HG03108 (cell line): ENCODE data around the gene ARAF.

Experiments used
- ATAC-seq: cut with Tn5 transposase; IDR thresholded peaks from one replicate; pipeline ENCODE4 v1.9.1; 2021; ENCODE audit warnings: moderate library complexity; ENCODE audit not compliant: unreplicated experiment

ARAF gene

GRCh38 chrX:47619486-47620302, 58.7 kb downstream of the ARAF start, which contains the start of gene SYN1:
Gene SYN1, minus strand, starts transcription at chrX:47619857. Its CDS starts 129 bp downstream, at chrX:47619728.
- ATAC-seq, result peak; percentile 60

GRCh38 chrX:47620303-47620685, 59.3 kb downstream of the ARAF start:
- no peak for ATAC-seq
